GM18498 (cell line): ENCODE results near the gene FAM50A.
A peak's percentile ranks its signal among the peaks of the same experiment; 100 is the strongest.

Source experiments
- ATAC-seq: cut with Tn5 transposase; IDR thresholded peaks from one replicate; pipeline ENCODE4 v1.9.1; 2021; ENCODE audit warnings: mild to moderate bottlenecking, moderate library complexity; ENCODE audit not compliant: unreplicated experiment

The FAM50A gene

GRCh38 chrX:154412468-154412867 is 31.5 kb upstream of the FAM50A start:
- ATAC-seq: no peak

- no peak for ATAC-seq
These were observed 30.8 kb upstream of the FAM50A start for GRCh38 chrX:154413142-154413541.

GRCh38 chrX:154417157-154417556 is 26.8 kb upstream of the FAM50A start:
- no peak for ATAC-seq

- ATAC-seq: no peak
These were observed 24.8 kb upstream of the FAM50A start for GRCh38 chrX:154419189-154419588.

- ATAC-seq: no peak
These were observed 24.1 kb upstream of the FAM50A start for GRCh38 chrX:154419688-154420401.

- no peak for ATAC-seq
These were observed 23.6 kb upstream of the FAM50A start for GRCh38 chrX:154420402-154420756.

DNA sequence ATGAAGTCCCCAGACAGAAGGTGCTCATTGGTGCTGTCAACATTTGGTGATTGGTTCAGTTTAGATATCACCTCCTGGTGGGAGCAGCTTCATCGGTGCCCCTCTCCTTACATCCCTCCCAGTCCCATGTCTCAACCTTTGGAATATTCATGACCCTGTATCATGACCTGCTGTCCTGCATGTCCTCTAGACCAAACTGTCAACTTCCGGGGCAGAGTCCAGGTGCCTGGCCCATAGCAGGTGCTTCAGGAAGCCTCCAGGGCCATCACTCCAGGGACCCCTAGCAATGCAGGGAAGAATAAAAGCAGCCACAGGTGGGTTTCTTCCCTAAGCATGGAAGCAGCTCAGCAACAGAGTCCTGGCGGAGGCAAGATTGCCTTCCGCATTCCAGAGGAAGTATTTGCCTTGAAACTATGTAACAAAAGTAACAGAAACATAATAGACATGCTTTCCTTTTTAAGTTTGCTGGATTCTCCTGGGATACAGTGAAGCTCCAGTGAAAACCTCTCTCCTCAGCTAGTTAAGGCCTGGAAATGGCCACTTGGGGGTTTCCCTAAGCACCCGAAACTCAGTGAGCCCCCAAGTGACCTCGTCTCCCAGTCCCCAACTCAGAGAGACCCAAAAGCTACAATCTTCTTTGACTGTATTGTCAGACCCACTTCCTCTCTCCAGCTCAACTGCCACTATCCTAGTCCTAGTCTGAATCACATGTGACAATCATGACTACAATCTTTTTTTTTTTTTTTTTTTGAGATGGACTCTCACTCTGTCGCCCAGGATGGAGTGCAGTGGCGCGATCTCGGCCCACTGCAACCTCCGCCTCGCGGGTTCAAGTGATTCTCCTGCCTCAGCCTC is 16.8 kb upstream of the FAM50A start:
- ATAC-seq: no peak

DNA sequence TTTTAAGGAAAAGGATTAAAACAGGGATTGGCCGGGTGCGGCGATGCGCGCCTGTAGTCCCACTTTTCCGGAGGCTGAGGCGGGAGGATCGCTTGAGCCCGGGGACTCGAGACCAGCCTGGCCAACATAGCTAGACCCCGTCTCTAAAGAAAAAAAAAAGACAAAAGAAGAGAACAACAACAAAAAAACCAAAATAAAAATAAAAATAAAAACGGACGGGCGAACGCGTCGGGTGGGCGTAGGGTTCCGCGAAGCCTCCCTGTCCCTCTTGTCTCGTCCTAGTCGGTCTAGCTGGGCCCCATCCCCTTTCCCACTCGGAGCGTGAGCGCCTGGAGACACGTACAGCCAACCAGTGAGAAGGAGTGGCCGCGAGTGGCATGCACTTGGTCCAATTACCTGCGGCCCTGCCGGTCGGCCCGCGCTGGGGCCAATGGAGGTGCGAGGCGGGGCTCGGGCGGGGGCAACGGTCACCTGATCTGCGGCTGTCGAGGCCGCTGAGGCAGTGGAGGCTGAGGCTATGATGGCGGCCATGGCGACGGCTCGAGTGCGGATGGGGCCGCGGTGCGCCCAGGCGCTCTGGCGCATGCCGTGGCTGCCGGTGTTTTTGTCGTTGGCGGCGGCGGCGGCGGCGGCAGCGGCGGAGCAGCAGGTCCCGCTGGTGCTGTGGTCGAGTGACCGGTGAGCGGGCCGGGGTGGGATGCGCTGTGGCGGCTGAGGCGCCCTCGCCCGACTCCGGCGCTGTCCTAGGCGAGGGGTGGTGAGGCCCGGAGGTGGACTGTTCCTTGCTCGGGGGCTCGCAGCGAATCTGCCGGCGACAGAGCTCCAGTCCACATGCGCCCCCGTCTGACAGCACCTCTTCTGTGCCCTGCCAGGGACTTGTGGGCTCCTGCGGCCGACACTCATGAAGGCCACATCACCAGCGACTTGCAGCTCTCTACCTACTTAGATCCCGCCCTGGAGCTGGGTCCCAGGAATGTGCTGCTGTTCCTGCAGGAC is 15.5 kb upstream of the FAM50A start, which contains the start of gene ATP6AP1:
Gene ATP6AP1 (plus strand): TSS at position 502 of the 996 bp plus-strand sequence. CDS start 16 bp downstream, at position 518.
- ATAC-seq: peak; percentile 98

- no peak for ATAC-seq
These were observed 14.2 kb upstream of the FAM50A start for GRCh38 chrX:154429711-154430110.

GRCh38 chrX:154430479-154430878 is 13.5 kb upstream of the FAM50A start:
- no peak for ATAC-seq

GRCh38 chrX:154430916-154431315 is 13.0 kb upstream of the FAM50A start:
- ATAC-seq: no peak

DNA sequence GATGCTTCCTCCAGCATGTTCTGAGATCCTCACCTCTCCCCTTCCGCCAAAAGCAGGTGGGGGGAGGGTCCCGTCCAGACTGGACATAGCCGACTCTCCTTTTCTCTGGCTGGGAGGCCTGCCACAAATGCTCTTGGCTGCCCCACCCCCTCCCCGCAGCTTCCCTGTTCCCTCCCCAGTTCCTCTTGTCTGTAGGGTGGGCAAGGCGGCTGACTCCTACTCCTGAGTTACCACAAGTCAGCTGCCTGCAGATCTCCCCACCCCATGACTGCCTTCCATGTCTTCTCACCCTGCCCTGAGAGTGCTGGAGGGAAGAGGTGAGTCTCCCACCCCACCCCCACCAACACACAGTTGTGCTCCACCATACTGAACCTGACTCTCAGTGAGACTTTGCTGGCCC is 12.6 kb upstream of the FAM50A start:
- ATAC-seq: no peak

GRCh38 chrX:154432210-154432609 is 11.7 kb upstream of the FAM50A start:
- ATAC-seq: no peak

GRCh38 chrX:154433605-154434004 is 10.3 kb upstream of the FAM50A start:
- ATAC-seq: no peak

- ATAC-seq: no peak
These were observed 9.4 kb upstream of the FAM50A start for GRCh38 chrX:154434394-154435168.

DNA sequence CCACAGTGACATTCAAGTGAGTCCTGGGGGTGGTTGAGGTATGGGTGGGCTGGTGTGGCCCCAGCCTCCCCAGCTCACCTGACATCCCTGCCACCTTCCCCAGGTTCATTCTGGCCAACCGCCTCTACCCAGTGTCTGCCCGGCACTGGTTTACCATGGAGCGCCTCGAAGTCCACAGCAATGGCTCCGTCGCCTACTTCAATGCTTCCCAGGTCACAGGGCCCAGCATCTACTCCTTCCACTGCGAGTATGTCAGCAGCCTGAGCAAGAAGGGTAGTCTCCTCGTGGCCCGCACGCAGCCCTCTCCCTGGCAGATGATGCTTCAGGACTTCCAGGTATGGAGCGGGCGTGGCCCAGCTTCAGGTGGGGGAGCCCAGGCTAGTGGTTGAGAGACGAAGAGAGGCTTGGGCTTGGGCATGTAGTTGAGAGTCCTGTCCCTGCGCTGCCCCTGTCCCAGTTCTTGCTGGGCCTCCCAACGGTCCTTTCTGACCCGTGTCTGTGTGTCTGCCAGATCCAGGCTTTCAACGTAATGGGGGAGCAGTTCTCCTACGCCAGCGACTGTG is 8.7 kb upstream of the FAM50A start:
- no peak for ATAC-seq

- ATAC-seq: peak; percentile 47
These were observed 7.5 kb upstream of the FAM50A start for GRCh38 chrX:154436374-154436982.

- peak; percentile 44 for ATAC-seq
These were observed 6.8 kb upstream of the FAM50A start, which contains the start of gene GDI1 for GRCh38 chrX:154436983-154437752. Gene GDI1, plus strand, starts transcription at chrX:154437154. Its CDS starts 101 bp downstream, at chrX:154437255.
